HFFc6 (cell line): ENCODE data around the gene C20orf204. TPM values are rescaled to one million over a fixed set of nuclear protein-coding genes. Genes with fewer than 3 reads are reported as not detected.

Experiments
- DNase-seq: peaks from one replicate; pipeline ENCODE4 v3.0.0-alpha.2; 2018
- H3K27ac Mint-ChIP-seq: 2 replicates; pipeline ENCODE4 v1.8.0; 2020; ENCODE audit warnings: mild to moderate bottlenecking, mixed read lengths
- H3K27me3 Mint-ChIP-seq: 2 replicates; pipeline ENCODE4 v1.8.0; 2021; ENCODE audit warnings: mild to moderate bottlenecking, moderate library complexity, mixed read lengths; ENCODE audit not compliant: insufficient read depth
- H3K36me3 Mint-ChIP-seq: 2 replicates; pipeline ENCODE4 v1.8.0; 2021; ENCODE audit warnings: low read depth, mixed read lengths
- H3K4me1 Mint-ChIP-seq: 2 replicates; pipeline ENCODE4 v1.8.0; 2020; ENCODE audit warnings: low read depth, mixed read lengths
- H3K4me3 Mint-ChIP-seq: 2 replicates; pipeline ENCODE4 v1.8.0; 2020; ENCODE audit warnings: mild to moderate bottlenecking, moderate library complexity, mixed read lengths
- H3K9me3 Mint-ChIP-seq: 2 replicates; pipeline ENCODE4 v1.8.0; 2020; ENCODE audit warnings: mild to moderate bottlenecking, mixed read lengths
- total RNA-seq, 6 experiments: library from RNA; stranded (reverse); fragmentation: NEBNext Ultra II Directional; extraction: Animal tissue kit (Norgen Biotek cat#: 25700); gene quantifications; 2 replicates in 1 of 6; 3 replicates in 5 of 6; pipeline ENCODE4 v1.2.3, GENCODE V29; 2021
- TF ChIP-seq, protein P1 (sequence below): fragments of 200-600 bp; sonication (generic); IDR thresholded peaks from 2 replicates; pipeline ENCODE4 v1.5.0; 2021; ENCODE audit warnings: antibody characterized with exemption, mild to moderate bottlenecking

The C20orf204 gene
- total RNA-seq, 6 experiments from 2014 or later, result 0.32 to 0.57 (median 0.42) TPM

DNA sequence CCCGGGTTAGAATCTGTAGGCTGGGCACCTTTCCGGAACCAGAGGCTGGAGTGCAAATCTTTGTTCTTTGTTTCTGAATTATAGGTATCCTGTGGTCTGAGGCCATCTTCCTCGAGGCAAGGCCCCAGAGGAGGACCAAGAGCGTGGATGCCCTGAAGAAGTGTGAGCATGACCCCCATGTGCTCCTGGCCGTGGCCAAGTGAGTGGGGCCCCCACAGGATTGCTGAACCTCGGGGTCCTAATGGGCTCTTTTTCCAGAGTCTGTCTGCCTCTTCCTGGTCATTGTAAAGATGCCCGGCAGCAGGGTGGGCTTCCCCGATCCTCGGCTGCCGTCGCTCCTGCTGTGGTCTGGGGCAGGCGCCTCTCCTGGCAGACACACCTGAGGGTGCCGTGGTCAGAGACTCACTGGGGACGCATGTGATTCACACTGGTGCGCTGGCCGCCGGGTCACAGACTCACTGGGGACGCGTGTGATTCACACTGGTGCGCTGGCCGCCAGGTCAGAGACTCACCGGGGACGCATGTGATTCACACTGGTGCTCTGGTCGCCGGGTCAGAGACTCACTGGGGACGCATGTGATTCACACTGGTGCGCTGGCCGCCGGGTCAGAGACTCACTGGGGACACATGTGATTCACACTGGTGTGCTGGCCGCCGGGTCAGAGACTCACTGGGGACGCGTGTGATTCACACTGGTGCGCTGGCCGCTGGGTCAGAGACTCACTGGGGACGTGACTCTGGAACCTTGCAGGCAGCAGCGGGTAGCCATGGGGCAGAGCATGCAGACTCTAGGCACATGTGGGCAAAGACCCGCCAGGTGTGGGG is 6.5 kb upstream of the C20orf204 start:
- no peak for DNase-seq
- Mint-ChIP-seq H3K4me3 (no peak overlapping the region), H3K27me3 (peaks cover 2% of the 10 kb centered on the region), H3K4me1 (no peaks in the 10 kb centered on the region), H3K27ac (no peak overlapping the region), H3K9me3 (no peaks in the 10 kb centered on the region), H3K36me3 (peaks cover 20% of the 10 kb centered on the region)
- TF ChIP-seq, protein P1, sequence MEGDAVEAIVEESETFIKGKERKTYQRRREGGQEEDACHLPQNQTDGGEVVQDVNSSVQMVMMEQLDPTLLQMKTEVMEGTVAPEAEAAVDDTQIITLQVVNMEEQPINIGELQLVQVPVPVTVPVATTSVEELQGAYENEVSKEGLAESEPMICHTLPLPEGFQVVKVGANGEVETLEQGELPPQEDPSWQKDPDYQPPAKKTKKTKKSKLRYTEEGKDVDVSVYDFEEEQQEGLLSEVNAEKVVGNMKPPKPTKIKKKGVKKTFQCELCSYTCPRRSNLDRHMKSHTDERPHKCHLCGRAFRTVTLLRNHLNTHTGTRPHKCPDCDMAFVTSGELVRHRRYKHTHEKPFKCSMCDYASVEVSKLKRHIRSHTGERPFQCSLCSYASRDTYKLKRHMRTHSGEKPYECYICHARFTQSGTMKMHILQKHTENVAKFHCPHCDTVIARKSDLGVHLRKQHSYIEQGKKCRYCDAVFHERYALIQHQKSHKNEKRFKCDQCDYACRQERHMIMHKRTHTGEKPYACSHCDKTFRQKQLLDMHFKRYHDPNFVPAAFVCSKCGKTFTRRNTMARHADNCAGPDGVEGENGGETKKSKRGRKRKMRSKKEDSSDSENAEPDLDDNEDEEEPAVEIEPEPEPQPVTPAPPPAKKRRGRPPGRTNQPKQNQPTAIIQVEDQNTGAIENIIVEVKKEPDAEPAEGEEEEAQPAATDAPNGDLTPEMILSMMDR, result no peak

DNA sequence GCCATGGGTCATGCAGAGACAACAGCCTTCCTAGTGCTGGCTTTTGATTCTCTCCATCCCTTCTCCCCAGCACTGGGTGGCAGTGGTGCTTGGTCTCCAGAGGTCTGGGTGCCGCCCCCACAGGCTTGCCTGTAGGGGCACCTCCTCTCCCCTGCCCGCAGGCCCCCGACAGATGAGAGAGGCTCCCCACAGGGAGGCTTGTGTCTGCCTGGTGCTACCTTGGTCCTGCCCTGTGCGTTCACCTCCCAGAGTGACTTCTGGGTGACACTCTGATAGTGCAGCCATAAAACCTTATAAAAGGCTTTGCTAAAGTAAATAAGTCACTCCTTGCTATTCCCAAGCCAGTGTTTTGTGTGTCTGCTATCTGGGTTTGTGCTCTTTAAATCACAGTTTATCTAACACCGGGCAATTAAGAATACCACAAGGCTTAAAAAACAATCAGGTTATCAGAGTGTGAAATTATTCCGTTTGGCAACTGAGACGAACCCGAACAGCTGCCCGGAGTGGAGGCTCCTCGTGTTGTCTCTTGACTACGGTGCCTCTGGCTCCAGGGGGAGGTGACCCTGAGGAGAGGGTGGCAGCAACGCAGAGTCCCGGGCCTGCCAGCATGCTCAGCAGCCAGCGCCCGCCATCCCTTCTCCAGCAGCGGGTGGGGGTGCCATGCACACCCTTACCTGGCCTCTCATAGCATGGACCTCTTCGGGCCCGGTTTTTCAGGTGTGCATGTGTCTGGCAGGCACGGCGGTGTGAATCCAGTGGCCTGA is 5.4 kb upstream of the C20orf204 start:
- Mint-ChIP-seq H3K36me3 (peaks cover 20% of the 10 kb centered on the region), H3K27me3 (peaks cover 2% of the 10 kb centered on the region), H3K4me3 (no peak overlapping the region), H3K4me1 (no peaks in the 10 kb centered on the region), H3K9me3 (no peaks in the 10 kb centered on the region), H3K27ac (no peak overlapping the region)
- TF ChIP-seq, protein P1, result no peak
- no peak for DNase-seq

DNA sequence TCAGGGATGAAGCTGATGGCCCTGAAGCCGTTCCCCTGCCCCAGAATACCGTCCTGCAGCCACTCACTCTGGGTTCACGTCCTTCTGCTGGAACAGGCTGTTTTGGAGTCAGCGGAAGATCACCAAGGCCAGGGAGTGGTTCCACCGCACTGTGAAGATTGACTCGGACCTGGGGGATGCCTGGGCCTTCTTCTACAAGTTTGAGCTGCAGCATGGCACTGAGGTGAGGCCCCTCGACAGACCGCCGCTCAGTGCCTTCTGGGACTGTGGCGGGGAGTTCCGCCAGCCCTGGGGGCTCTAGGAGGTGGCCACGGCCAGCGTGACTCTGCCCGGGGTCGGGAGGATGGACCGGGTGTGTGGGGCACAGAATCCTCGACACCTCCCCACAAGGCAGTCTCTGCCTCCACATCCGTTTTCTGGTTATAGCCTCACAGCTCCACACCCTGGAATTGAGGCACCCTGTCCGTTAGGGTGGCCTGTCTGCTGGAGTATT is 4.1 kb upstream of the C20orf204 start:
- H3K9me3 Mint-ChIP-seq, result no peaks in the 10 kb centered on the region
- no peak overlapping the region for H3K27ac Mint-ChIP-seq
- no peak overlapping the region for H3K4me3 Mint-ChIP-seq
- H3K27me3 Mint-ChIP-seq, result peaks cover 2% of the 10 kb centered on the region
- H3K4me1 Mint-ChIP-seq, result no peaks in the 10 kb centered on the region
- TF ChIP-seq, protein P1, result no peak
- no peak for DNase-seq
- H3K36me3 Mint-ChIP-seq, result peaks cover 18% of the 10 kb centered on the region

DNA sequence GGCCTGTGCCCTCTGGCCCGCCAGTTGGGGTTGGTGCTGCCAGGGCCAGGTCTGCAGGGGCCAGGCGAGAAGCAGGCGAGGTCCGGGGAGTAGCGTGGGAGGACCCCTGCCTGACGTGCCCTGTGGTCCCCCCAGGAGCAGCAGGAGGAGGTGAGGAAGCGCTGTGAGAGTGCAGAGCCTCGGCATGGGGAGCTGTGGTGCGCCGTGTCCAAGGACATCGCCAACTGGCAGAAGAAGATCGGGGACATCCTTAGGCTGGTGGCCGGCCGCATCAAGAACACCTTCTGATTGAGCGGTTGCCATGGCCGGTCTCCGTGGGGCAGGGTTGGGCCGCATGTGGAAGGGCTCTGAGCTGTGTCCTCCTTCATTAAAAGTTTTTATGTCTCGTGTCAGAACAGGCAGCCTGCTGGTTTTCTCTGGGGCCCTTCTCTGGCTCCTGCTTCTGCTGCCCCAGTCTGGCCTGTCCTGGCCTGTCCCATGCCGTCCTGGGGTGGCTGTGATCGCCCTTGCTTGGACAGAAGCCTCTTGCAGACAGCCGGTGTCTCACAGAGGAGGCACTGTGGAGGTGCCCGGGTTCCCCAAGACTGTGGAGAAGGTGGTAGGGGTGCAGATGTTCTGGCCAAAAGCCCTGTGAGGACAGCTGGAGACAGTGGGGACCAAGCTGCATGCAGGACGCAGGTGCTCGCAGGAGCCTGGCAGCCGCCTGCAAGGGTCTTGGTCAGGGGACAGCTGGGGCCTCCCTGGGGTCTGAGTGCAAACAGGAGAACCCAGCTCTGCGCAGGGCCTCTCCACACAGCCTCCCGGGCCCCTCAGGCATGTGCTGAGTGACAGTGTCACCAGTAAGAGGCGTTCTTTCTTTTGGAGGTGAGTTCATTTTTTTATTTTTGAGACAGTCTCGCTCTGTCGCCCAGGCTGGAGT is 3.0 kb upstream of the C20orf204 start:
- Mint-ChIP-seq H3K4me1 (0 out of 2 replicates have a peak, but pooled peaks cover 4% of the 10 kb centered on the region), H3K27me3 (peaks cover 5% of the 10 kb centered on the region), H3K9me3 (no peaks in the 10 kb centered on the region), H3K27ac (no peak overlapping the region), H3K4me3 (no peak overlapping the region), H3K36me3 (peaks cover 12% of the 10 kb centered on the region)
- DNase-seq, result no peak
- TF ChIP-seq, protein P1, result no peak

DNA sequence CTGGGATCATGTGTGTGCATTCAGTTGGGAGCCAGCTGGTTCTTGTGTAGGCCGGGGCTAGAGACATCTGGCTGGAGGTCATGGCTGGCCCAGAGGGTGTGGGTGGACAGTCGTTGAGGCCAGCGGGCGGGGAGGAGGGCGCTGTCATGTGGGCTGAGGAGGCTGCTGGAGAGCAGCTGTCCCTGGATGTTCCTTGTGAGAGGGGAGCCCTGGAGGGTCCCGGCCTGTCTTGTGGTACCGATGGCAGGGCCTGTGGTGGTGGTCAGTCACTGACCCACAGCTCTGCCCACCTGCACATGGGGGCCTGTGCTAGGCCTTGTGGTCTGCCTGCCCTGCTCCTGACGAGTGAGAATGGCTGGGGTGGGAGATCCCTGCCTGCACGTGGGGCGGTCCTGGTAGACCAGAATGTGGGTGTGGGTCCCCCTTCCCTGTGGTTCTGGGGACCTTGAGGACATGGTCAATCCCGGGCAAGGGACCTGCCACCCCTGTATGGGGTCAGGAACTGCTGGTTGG is 1.9 kb upstream of the C20orf204 start:
- no peak for DNase-seq
- H3K9me3 Mint-ChIP-seq, result no peaks in the 10 kb centered on the region
- no peak overlapping the region for H3K4me3 Mint-ChIP-seq
- H3K4me1 Mint-ChIP-seq, result 0 out of 2 replicates have a peak, but pooled peaks cover 4% of the 10 kb centered on the region
- TF ChIP-seq, protein P1, result no peak
- no peak overlapping the region for H3K27ac Mint-ChIP-seq
- peaks cover 5% of the 10 kb centered on the region for H3K27me3 Mint-ChIP-seq
- H3K36me3 Mint-ChIP-seq, result peaks cover 7% of the 10 kb centered on the region; the same call in 1 of the 2 replicates
